PC-3 (cell line): ENCODE data around the gene PIGS. TPM values are rescaled to one million over a fixed set of nuclear protein-coding genes. Genes with fewer than 3 reads are reported as not detected.

Source experiments
- ATAC-seq: fragments of 200-7000 bp; cut with Tn5 transposase; 2 replicates; pipeline ENCODE4 v1.9.1; 2020; ENCODE audit warnings: mild to moderate bottlenecking, moderate library complexity
- BruUV-seq: library from RNA; stranded (reverse); fragments of 400-500 nt; replicated peaks from 2 replicates; lab custom pipeline; 2021; lab: Mats Ljungman, UMichigan
- CTCF ChIA-PET: fragments of 300-600 bp; sonication (Branson Sonifier 250); formaldehyde crosslinking; loops from one replicate; lab custom pipeline; 2022; ENCODE audit warnings: antibody characterized with exemption; lab: Charles Lee
- POLR2A ChIA-PET: fragments of 300-600 bp; sonication (Branson Sonifier 250); formaldehyde crosslinking; loops from one replicate; lab custom pipeline; 2022; ENCODE audit warnings: antibody characterized with exemption; ENCODE audit not compliant: unreplicated experiment; lab: Charles Lee
- DNase-seq: peaks from one replicate; pipeline ENCODE4 v3.0.0-alpha.2; 2015
- H2AFZ ChIP-seq: fragments of 300-600 bp; sonication (generic); 2 replicates; pipeline ENCODE4 v1.6.0; 2016; ENCODE audit warnings: antibody characterized with exemption, low read length
- H3F3A ChIP-seq: fragments of 300-600 bp; sonication (generic); one replicate; pipeline ENCODE4 v1.6.0; 2017; ENCODE audit warnings: antibody characterized with exemption, low read length, control low read depth, mild to moderate bottlenecking; ENCODE audit not compliant: unreplicated experiment
- H3K27ac ChIP-seq: fragments of 300-600 bp; sonication (generic); 2 replicates; pipeline ENCODE4 v1.5.1; 2016; ENCODE audit warnings: mild to moderate bottlenecking, low read length
- H3K27me3 ChIP-seq: fragments of 300-600 bp; sonication (generic); 2 replicates; pipeline ENCODE4 v1.6.1; 2016; ENCODE audit warnings: low read length, mixed read lengths
- H3K36me3 ChIP-seq: fragments of 300-600 bp; sonication (generic); 2 replicates; pipeline ENCODE4 v1.6.1; 2016; ENCODE audit warnings: low read depth, mixed run types, low read length, mixed read lengths
- H3K4me1 ChIP-seq: fragments of 300-600 bp; sonication (generic); 2 replicates; pipeline ENCODE4 v1.5.1; 2016; ENCODE audit warnings: low read length; ENCODE audit not compliant: insufficient read depth
- H3K4me2 ChIP-seq: fragments of 300-600 bp; sonication (generic); 2 replicates; pipeline ENCODE4 v1.6.0; 2016; ENCODE audit warnings: low read length
- H3K4me3 ChIP-seq: fragments of 300-600 bp; sonication (generic); 2 replicates; pipeline ENCODE4 v1.5.1; 2016; ENCODE audit warnings: mild to moderate bottlenecking, low read length, mixed read lengths
- H3K79me2 ChIP-seq: fragments of 300-600 bp; sonication (generic); 2 replicates; pipeline ENCODE4 v1.6.1; 2017; ENCODE audit warnings: low read length, mixed read lengths
- H3K9ac ChIP-seq: fragments of 300-600 bp; sonication (generic); 2 replicates; pipeline ENCODE4 v1.6.0; 2016; ENCODE audit warnings: mild to moderate bottlenecking, low read length
- H3K9me2 ChIP-seq: fragments of 300-600 bp; sonication (generic); replicated peaks from 2 replicates; pipeline ENCODE4 v1.6.1; 2016; ENCODE audit warnings: mixed run types, low read length, mixed read lengths
- H3K9me3 ChIP-seq: fragments of 300-600 bp; sonication (generic); 2 replicates; pipeline ENCODE4 v1.6.1; 2016; ENCODE audit warnings: low read length, mixed read lengths
- H4K20me1 ChIP-seq: fragments of 300-600 bp; sonication (generic); 2 replicates; pipeline ENCODE4 v1.6.1; 2016; ENCODE audit warnings: low read length, mixed read lengths
- CTCF ChIP-seq: fragments of 300-600 bp; sonication (generic); conservative IDR thresholded peaks from 2 replicates; pipeline ENCODE4 v1.5.1; 2017; ENCODE audit warnings: antibody characterized with exemption, low read depth, mild to moderate bottlenecking, low read length
- EZH2 ChIP-seq: fragments of 300-600 bp; sonication (generic); IDR thresholded peaks from one replicate; pipeline ENCODE4 v1.6.1; 2017; ENCODE audit warnings: antibody characterized with exemption, mild to moderate bottlenecking, low read length; ENCODE audit not compliant: unreplicated experiment
- EZH2phosphoT487 ChIP-seq: fragments of 300-600 bp; sonication (generic); IDR thresholded peaks from 2 replicates; pipeline ENCODE4 v1.6.1; 2018; ENCODE audit warnings: mild to moderate bottlenecking, antibody characterized with exemption, low read length, borderline replicate concordance
- intact Hi-C: fragments of 100-400 bp; cut with micrococcal nuclease; formaldehyde crosslinking; loops from 2 replicates; pipeline ENCODE4 v1.9.0; 2023
- total RNA-seq: library from RNA; depleted of rRNA; stranded (reverse); fragments of >200 nt; gene quantifications from 2 replicates; pipeline ENCODE4 v1.2.3, GENCODE V29; 2014

The PIGS gene
- total RNA-seq, 1 experiment from 2014 or later = 15.8 TPM

- intact Hi-C loops = no loop called here
- H3K27me3 ChIP-seq = no peaks in the 10 kb centered on the region
- no peaks in the 10 kb centered on the region for H3K79me2 ChIP-seq
- no peaks in the 10 kb centered on the region for H3K9me2 ChIP-seq
- no peak overlapping the region for H3K27ac ChIP-seq
- DNase-seq (no peak), ATAC-seq (no peak)
- H3K9ac ChIP-seq = no peak overlapping the region
- ChIA-PET CTCF (no interaction called here), POLR2A (no interaction called here)
- H3K4me1 ChIP-seq = no peaks in the 10 kb centered on the region
- no peak overlapping the region for H2AFZ ChIP-seq
- no peaks in the 10 kb centered on the region for H3K9me3 ChIP-seq
- H3K4me2 ChIP-seq = no peak overlapping the region
- no peaks in the 10 kb centered on the region for H3K36me3 ChIP-seq
- H4K20me1 ChIP-seq = no peaks in the 10 kb centered on the region
- no peak for TF ChIP-seq EZH2
- no peak for TF ChIP-seq EZH2phosphoT487
- no peak for TF ChIP-seq CTCF
- no peaks in the 10 kb centered on the region for H3F3A ChIP-seq
- H3K4me3 ChIP-seq = no peak overlapping the region
- no TSS peak for BruUV-seq
These were observed 56.7 kb downstream of the PIGS start for GRCh38 chr17:28514561-28515002.

GRCh38 chr17:28513476-28513875, 57.8 kb downstream of the PIGS start:
- Histone ChIP-seq H3F3A (no peaks in the 10 kb centered on the region), H4K20me1 (no peaks in the 10 kb centered on the region), H2AFZ (no peak overlapping the region), H3K79me2 (no peaks in the 10 kb centered on the region), H3K9me2 (no peaks in the 10 kb centered on the region), H3K4me1 (no peaks in the 10 kb centered on the region), H3K4me3 (no peak overlapping the region), H3K4me2 (no peak overlapping the region), H3K27me3 (no peaks in the 10 kb centered on the region), H3K27ac (no peak overlapping the region), H3K36me3 (no peaks in the 10 kb centered on the region), H3K9me3 (no peaks in the 10 kb centered on the region), H3K9ac (no peak overlapping the region)
- TF ChIP-seq CTCF = no peak
- TF ChIP-seq EZH2 = no peak
- no peak for TF ChIP-seq EZH2phosphoT487
- ChIA-PET POLR2A (no interaction called here), CTCF (no interaction called here)
- DNase-seq = no peak
- no TSS peak for BruUV-seq
- no peak for ATAC-seq
- intact Hi-C loops = no loop called here

- POLR2A ChIA-PET = no interaction called here
- Histone ChIP-seq H2AFZ (no peak overlapping the region), H3K27me3 (no peaks in the 10 kb centered on the region), H3K4me1 (no peaks in the 10 kb centered on the region), H4K20me1 (no peaks in the 10 kb centered on the region), H3K9me3 (no peaks in the 10 kb centered on the region), H3K36me3 (no peaks in the 10 kb centered on the region), H3K9ac (no peak overlapping the region), H3F3A (no peaks in the 10 kb centered on the region), H3K9me2 (no peaks in the 10 kb centered on the region), H3K27ac (no peak overlapping the region), H3K4me2 (no peak overlapping the region), H3K79me2 (no peaks in the 10 kb centered on the region), H3K4me3 (no peak overlapping the region)
- TF ChIP-seq CTCF = no peak
- no peak for TF ChIP-seq EZH2
- TF ChIP-seq EZH2phosphoT487 = no peak
- BruUV-seq = no TSS peak
- DNase-seq (no peak), ATAC-seq (no peak)
- intact Hi-C loops = no loop called here
- CTCF ChIA-PET = no interaction called here
These were observed 59.4 kb downstream of the PIGS start for GRCh38 chr17:28511858-28512461.
